ENCODE data around the gene CNTN1. TPM values are rescaled to one million over a fixed set of nuclear protein-coding genes. Genes with fewer than 3 reads are reported as not detected.

Gene CNTN1
- total and polyA plus RNA-seq, 9 of the 15 experiments (the other 6 are each of a cell fraction or from before 2014, with no cell fraction given), result 0.16 TPM; not detected in 8

DNA sequence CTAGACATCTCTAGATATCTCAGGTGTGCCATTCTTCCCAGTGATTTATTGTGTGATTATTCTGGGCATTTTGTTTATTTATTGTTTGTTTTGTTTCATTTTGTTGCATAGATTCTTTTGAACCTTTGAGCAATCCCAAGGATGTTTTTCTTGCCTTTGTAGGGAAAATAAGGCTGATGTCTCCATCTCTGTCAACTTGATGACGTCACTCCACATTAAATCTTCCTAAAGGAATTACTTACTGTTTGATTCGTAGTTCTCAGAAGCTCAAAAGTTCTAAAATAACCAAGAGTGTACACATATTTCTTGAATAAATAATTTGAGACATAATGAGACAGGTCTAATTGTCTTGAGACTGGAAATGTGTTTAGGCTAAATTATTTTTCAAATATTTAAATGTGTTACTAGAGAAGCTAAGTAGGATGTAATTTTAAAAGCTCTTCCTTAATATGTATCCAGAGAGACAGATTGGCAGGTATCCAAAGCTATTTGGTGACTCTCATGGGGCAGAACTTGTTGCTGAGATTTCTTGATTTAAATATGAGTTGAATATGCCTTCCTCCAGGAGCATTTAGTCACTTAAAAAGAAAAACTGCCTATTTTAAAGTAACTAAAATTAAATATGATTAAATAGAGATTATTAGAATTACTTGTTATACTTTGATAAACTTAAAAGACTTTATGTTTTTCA is 128.7 kb downstream of the CNTN1 start:
- H3K4me3 ChIP-seq, result no peak overlapping the region
- WGBS (ENCODE audit: insufficient coverage, low coverage, missing lambda C conversion rate), result 0% methylated on average over 2 of the region's 2 CpGs
- no peak overlapping the region for H2AFZ ChIP-seq (ENCODE audit: low read depth, low read length)
- no peaks in the 10 kb centered on the region for H4K20me1 ChIP-seq (replicated peaks; ENCODE audit: control insufficient read depth, insufficient read depth, low read length)
- no peaks in the 10 kb centered on the region for H3K36me3 ChIP-seq (ENCODE audit: control insufficient read depth, insufficient read depth, low read length)
- ATAC-seq, result no peak
- POLR2A ChIA-PET, result no interaction called here
- no peaks in the 10 kb centered on the region for H3K4me1 ChIP-seq (replicated peaks in 1 of 2; ENCODE audit: control insufficient read depth in 2 of 2, insufficient read depth in 2 of 2, low read length in 2 of 2)
- FAIRE-seq, result no peak
- H3K4me2 ChIP-seq (ENCODE audit: insufficient read depth, low read length), result no peak overlapping the region
- no peak for DNase-seq (ENCODE audit: extremely low read depth in 1 of 4, low spot score in 3 of 4)
- TF ChIP-seq RFX1 (IDR thresholded peaks at IDR 0.05), result no peak
- TF ChIP-seq, protein P1, sequence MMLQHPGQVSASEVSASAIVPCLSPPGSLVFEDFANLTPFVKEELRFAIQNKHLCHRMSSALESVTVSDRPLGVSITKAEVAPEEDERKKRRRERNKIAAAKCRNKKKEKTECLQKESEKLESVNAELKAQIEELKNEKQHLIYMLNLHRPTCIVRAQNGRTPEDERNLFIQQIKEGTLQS (IDR thresholded peaks at IDR 0.05), result peak; percentile 44; the same call in 1 of the 2 replicates
- TF ChIP-seq, protein P1 (CRISPR knock-in tag; conservative IDR thresholded peaks at IDR 0.05), result no peak
- CTCF ChIA-PET (ENCODE audit: low intra/inter-chr PET ratio), result no interaction called here
- in situ Hi-C loops (cut with MboI), result no loop called here
- no peaks in the 10 kb centered on the region for H3K9me3 ChIP-seq (replicated peaks; ENCODE audit: control insufficient read depth, insufficient read depth, low read depth, low read length)
- H3K27me3 ChIP-seq (ENCODE audit: control insufficient read depth in 2 of 2, insufficient read depth in 2 of 2, low read length in 2 of 2), result no peaks in the 10 kb centered on the region
- no TSS peak for BruUV-seq (replicated peaks)
- H3K79me2 ChIP-seq (ENCODE audit: control insufficient read depth, insufficient read depth, low read length), result no peaks in the 10 kb centered on the region
- intact Hi-C loops (cut with micrococcal nuclease), result no loop called here
- no peak overlapping the region for H3K9ac ChIP-seq (ENCODE audit: insufficient read depth in 1 of 2, low read depth in 2 of 2, low read length in 2 of 2)
- no peaks in the 10 kb centered on the region for H3K9me1 ChIP-seq (ENCODE audit: control insufficient read depth, insufficient read depth, low read length)
- H3K27ac ChIP-seq (ENCODE audit: extremely low read depth, low read depth, low read length), result no peak overlapping the region

DNA sequence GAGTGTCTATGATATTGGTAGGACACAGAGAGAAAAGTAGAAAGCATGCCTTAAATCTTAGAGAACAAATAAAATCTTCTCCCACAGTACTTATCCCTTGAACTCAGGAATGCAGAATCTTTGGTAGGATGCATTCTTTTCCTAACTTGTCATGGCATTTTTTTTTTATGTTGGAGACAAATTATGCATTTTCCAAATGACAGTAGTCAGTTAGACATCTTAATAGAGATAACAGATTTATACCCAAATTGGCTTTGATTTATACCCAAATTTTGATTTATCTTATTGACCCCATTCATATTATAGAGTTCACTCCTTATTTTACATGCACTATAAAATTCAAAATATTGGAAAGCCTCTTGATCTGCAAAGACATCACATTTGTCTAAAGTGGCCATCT is 132.9 kb downstream of the CNTN1 start:
- BruUV-seq (replicated peaks), result no TSS peak
- Histone ChIP-seq H4K20me1 (replicated peaks; ENCODE audit: control insufficient read depth, insufficient read depth, low read length) (no peaks in the 10 kb centered on the region), H3K36me3 (ENCODE audit: control insufficient read depth, insufficient read depth, low read length) (no peaks in the 10 kb centered on the region), H3K27me3 (ENCODE audit: control insufficient read depth in 2 of 2, insufficient read depth in 2 of 2, low read length in 2 of 2) (no peaks in the 10 kb centered on the region), H3K4me2 (ENCODE audit: insufficient read depth, low read length) (no peak overlapping the region), H3K9me1 (ENCODE audit: control insufficient read depth, insufficient read depth, low read length) (no peaks in the 10 kb centered on the region), H2AFZ (ENCODE audit: low read depth, low read length) (no peak overlapping the region), H3K9me3 (replicated peaks; ENCODE audit: control insufficient read depth, insufficient read depth, low read depth, low read length) (no peaks in the 10 kb centered on the region), H3K79me2 (ENCODE audit: control insufficient read depth, insufficient read depth, low read length) (no peaks in the 10 kb centered on the region), H3K9ac (ENCODE audit: insufficient read depth in 1 of 2, low read depth in 2 of 2, low read length in 2 of 2) (no peak overlapping the region), H3K27ac (ENCODE audit: extremely low read depth, low read depth, low read length) (no peak overlapping the region), H3K4me1 (replicated peaks in 1 of 2; ENCODE audit: control insufficient read depth in 2 of 2, insufficient read depth in 2 of 2, low read length in 2 of 2) (no peaks in the 10 kb centered on the region), H3K4me3 (no peak overlapping the region)
- DNase-seq (ENCODE audit: extremely low read depth in 1 of 4, low spot score in 3 of 4) (no peak), ATAC-seq (no peak), FAIRE-seq (no peak)
- in situ Hi-C loops (cut with MboI), result no loop called here
- intact Hi-C loops (cut with micrococcal nuclease), result no loop called here
- CTCF ChIA-PET (ENCODE audit: low intra/inter-chr PET ratio), result no interaction called here
- POLR2A ChIA-PET, result no interaction called here
- TF ChIP-seq, protein P2, sequence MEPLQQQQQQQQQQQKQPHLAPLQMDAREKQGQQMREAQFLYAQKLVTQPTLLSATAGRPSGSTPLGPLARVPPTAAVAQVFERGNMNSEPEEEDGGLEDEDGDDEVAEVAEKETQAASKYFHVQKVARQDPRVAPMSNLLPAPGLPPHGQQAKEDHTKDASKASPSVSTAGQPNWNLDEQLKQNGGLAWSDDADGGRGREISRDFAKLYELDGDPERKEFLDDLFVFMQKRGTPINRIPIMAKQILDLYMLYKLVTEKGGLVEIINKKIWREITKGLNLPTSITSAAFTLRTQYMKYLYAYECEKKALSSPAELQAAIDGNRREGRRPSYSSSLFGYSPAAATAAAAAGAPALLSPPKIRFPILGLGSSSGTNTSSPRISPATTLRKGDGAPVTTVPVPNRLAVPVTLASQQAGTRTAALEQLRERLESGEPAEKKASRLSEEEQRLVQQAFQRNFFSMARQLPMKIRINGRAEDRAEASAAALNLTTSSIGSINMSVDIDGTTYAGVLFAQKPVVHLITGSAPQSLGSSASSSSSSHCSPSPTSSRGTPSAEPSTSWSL (CRISPR knock-in tag; IDR thresholded peaks at IDR 0.05; ENCODE audit: borderline replicate concordance), result no peak
- no peak for TF ChIP-seq PTBP1 (IDR thresholded peaks at IDR 0.05; ENCODE audit: low read depth, low read length)
- no peak for TF ChIP-seq ELF2 (CRISPR knock-in tag; IDR thresholded peaks at IDR 0.05)
